ENCODE results near the gene PPP1R10. TPM values are rescaled to one million over a fixed set of nuclear protein-coding genes. Genes with fewer than 3 reads are reported as not detected.

PPP1R10 gene
- total and polyA plus RNA-seq, 2 of the 13 experiments (the other 11 are each of a cell fraction or from before 2014, with no cell fraction given), result 26.3 to 38.4 TPM

GRCh38 chr6:30613251-30614043 is 3.6 kb downstream of the PPP1R10 start (continued):
- no peak for TF ChIP-seq AKAP8 (CRISPR knock-in tag; IDR thresholded peaks at IDR 0.05)
- no peak for TF ChIP-seq HOXD1 (CRISPR knock-in tag; IDR thresholded peaks at IDR 0.05)
- no peak for TF ChIP-seq BRCA1 (CRISPR knock-in tag; IDR thresholded peaks at IDR 0.05)
- TF ChIP-seq ESRRA (CRISPR knock-in tag; IDR thresholded peaks at IDR 0.05; ENCODE audit: low read depth), result no peak
- no peak for TF ChIP-seq PATZ1 (CRISPR knock-in tag; IDR thresholded peaks at IDR 0.05)
- no peak for TF ChIP-seq SMARCE1 (IDR thresholded peaks at IDR 0.05; ENCODE audit: borderline replicate concordance)
- TF ChIP-seq AGO2 (optimal IDR thresholded peaks at IDR 0.05; ENCODE audit: low read depth, low read length), result peak; percentile 69
- TF ChIP-seq ELK4 (CRISPR knock-in tag; IDR thresholded peaks at IDR 0.05; ENCODE audit: borderline replicate concordance), result no peak
- no peak for TF ChIP-seq TP53 (CRISPR knock-in tag; conservative IDR thresholded peaks at IDR 0.05)
- TF ChIP-seq NBN (conservative IDR thresholded peaks at IDR 0.05), result no peak
- peak; percentile 73 for TF ChIP-seq RBFOX2 (IDR thresholded peaks at IDR 0.05; ENCODE audit: low read depth, low read length)
- peak; percentile 63 for TF ChIP-seq PAF1 (CRISPR knock-in tag; IDR thresholded peaks at IDR 0.05)
- no peak for TF ChIP-seq ATF1 (CRISPR knock-in tag; IDR thresholded peaks at IDR 0.05)
- TF ChIP-seq MTF2 (CRISPR knock-in tag; IDR thresholded peaks at IDR 0.05; ENCODE audit: borderline replicate concordance), result no peak
- TF ChIP-seq MEIS2 (CRISPR knock-in tag; IDR thresholded peaks at IDR 0.05), result no peak
- 0 out of 2 replicates have a peak, but pooled peaks have one; percentile 4 for TF ChIP-seq ZBTB25 (CRISPR knock-in tag; IDR thresholded peaks at IDR 0.05)
- no peak for TF ChIP-seq KDM5A (IDR thresholded peaks at IDR 0.05; ENCODE audit: borderline replicate concordance, low read length)
- TF ChIP-seq MATR3 (CRISPR knock-in tag; IDR thresholded peaks at IDR 0.05), result no peak
- TF ChIP-seq ZNF788 (CRISPR knock-in tag; IDR thresholded peaks at IDR 0.05; ENCODE audit: borderline replicate concordance), result no peak
- TF ChIP-seq HDAC6 (IDR thresholded peaks at IDR 0.05; ENCODE audit: low read depth, low read length), result no peak
- TF ChIP-seq CHD4 (IDR thresholded peaks at IDR 0.05; ENCODE audit: borderline replicate concordance, low read length), result no peak
- no peak for TF ChIP-seq KLF12 (CRISPR knock-in tag; IDR thresholded peaks at IDR 0.05; ENCODE audit: borderline replicate concordance)
- peak; percentile 31 for TF ChIP-seq CCAR2 (optimal IDR thresholded peaks at IDR 0.05; ENCODE audit: low read depth, low read length)
- TF ChIP-seq GPN1 (CRISPR knock-in tag; IDR thresholded peaks at IDR 0.05; ENCODE audit: borderline replicate concordance), result no peak
- TF ChIP-seq HDAC1 (CRISPR knock-in tag; IDR thresholded peaks at IDR 0.05), result 0 out of 2 replicates have a peak, but pooled peaks have one; percentile 17
- peak; percentile 43 for TF ChIP-seq HNRNPK (IDR thresholded peaks at IDR 0.05; ENCODE audit: low read depth, low read length, poor library complexity, severe bottlenecking)
- no peak for TF ChIP-seq MAX (IDR thresholded peaks at IDR 0.05)
